GM12878 (cell line): Measurements from ENCODE around the gene KLF11. TPM values are rescaled to one million over a fixed set of nuclear protein-coding genes. Genes with fewer than 3 reads are reported as not detected.

ENCODE experiments used
- ATAC-seq: fragments of 200-7000 bp; cut with Tn5 transposase; 3 replicates; pipeline ENCODE4 v1.9.1; 2020; ENCODE audit warnings: mild to moderate bottlenecking, moderate library complexity
- BruUV-seq: library from RNA; stranded (reverse); fragments of 400-500 nt; replicated peaks from 2 replicates; lab custom pipeline; 2021; lab: Mats Ljungman, UMichigan
- CTCF ChIA-PET: fragments of 300-600 bp; sonication (Branson Sonifier 250); formaldehyde crosslinking; extraction: SDS; loops from one replicate; lab custom pipeline; 2021; ENCODE audit warnings: inconsistent platforms; lab: Yijun Ruan, JAX
- POLR2A ChIA-PET: fragments of 350-600 bp; formaldehyde crosslinking; extraction: SDS; loops from one replicate; lab custom pipeline; 2021; ENCODE audit warnings: inconsistent platforms; lab: Charles Lee
- RAD21 ChIA-PET: fragments of 300-600 bp; sonication (Branson Sonifier 250); formaldehyde crosslinking; loops from one replicate; lab custom pipeline; 2023; ENCODE audit warnings: antibody characterized with exemption; ENCODE audit not compliant: unreplicated experiment; lab: Charles Lee
- SMC1A ChIA-PET: fragments of 300-600 bp; sonication (Branson Sonifier 250); formaldehyde crosslinking; loops from one replicate; lab custom pipeline; 2023; ENCODE audit not compliant: unreplicated experiment, uncharacterized antibody; lab: Charles Lee
- DNase-seq: peaks from one replicate; pipeline ENCODE4 v3.0.0-alpha.2; 2011; ENCODE audit warnings: low read depth, low spot score
- FAIRE-seq: peaks from 3 replicates; lab custom pipeline; 2011; peaks lifted over from hg19 to GRCh38; lab: Jason Lieb, UNC
- H2AFZ ChIP-seq: 2 replicates; pipeline ENCODE4 v1.6.0; 2011; ENCODE audit warnings: low read depth, low read length, control low read depth; ENCODE audit not compliant: control insufficient read depth
- H3K27ac ChIP-seq: 2 replicates; pipeline ENCODE4 v1.5.1; 2011; ENCODE audit warnings: control low read depth; ENCODE audit not compliant: control insufficient read depth, insufficient read depth
- H3K27me3 ChIP-seq, 2 experiments: replicated peaks in 1 of 2; 2 replicates each; pipeline versions ENCODE4 v1.6.0 to v1.6.1; 2011; ENCODE audit warnings: low read length in 1 of 2; ENCODE audit not compliant: control insufficient read depth in 2 of 2, insufficient read depth in 2 of 2
- H3K36me3 ChIP-seq, 2 experiments: 2 replicates each; pipeline ENCODE4 v1.5.1; 2011; ENCODE audit warnings: low read length in 1 of 2; ENCODE audit not compliant: control insufficient read depth in 2 of 2, insufficient read depth in 2 of 2
- H3K4me1 ChIP-seq: 2 replicates; pipeline ENCODE4 v1.6.1; 2011; ENCODE audit warnings: mild to moderate bottlenecking, low read length, moderate library complexity, mixed read lengths; ENCODE audit not compliant: control insufficient read depth, insufficient read depth
- H3K4me2 ChIP-seq: 2 replicates; pipeline ENCODE4 v1.6.0; 2011; ENCODE audit warnings: control low read depth; ENCODE audit not compliant: control insufficient read depth, insufficient read depth
- H3K4me3 ChIP-seq: fragments of 200-600 bp; sonication (generic); 2 replicates; pipeline ENCODE4 v1.5.1; 2016
- H3K79me2 ChIP-seq: 2 replicates; pipeline ENCODE4 v1.6.0; 2011; ENCODE audit warnings: low read length; ENCODE audit not compliant: control insufficient read depth, insufficient read depth
- H3K9ac ChIP-seq: 2 replicates; pipeline ENCODE4 v1.8.0; 2011; ENCODE audit warnings: low read length, control low read depth, mixed read lengths; ENCODE audit not compliant: control insufficient read depth, insufficient read depth
- H3K9me3 ChIP-seq: replicated peaks from 3 replicates; pipeline ENCODE4 v1.5.1; 2011; ENCODE audit warnings: mild to moderate bottlenecking, low read length; ENCODE audit not compliant: control insufficient read depth, insufficient read depth
- H4K20me1 ChIP-seq: 2 replicates; pipeline ENCODE4 v1.6.0; 2011; ENCODE audit not compliant: control insufficient read depth, insufficient read depth
- ATF7 ChIP-seq: fragments of 450-650 bp; IDR thresholded peaks from 2 replicates; pipeline ENCODE4 v1.6.1; 2016; ENCODE audit warnings: low read depth, mild to moderate bottlenecking
- CEBPZ ChIP-seq: fragments of 150-350 bp; IDR thresholded peaks from 2 replicates; pipeline ENCODE4 v1.6.1; 2016; ENCODE audit warnings: low read depth, low read length
- FOXK2 ChIP-seq: fragments of 450-650 bp; IDR thresholded peaks from 2 replicates; pipeline ENCODE4 v1.6.1; 2017; ENCODE audit warnings: mild to moderate bottlenecking, moderate library complexity
- FOXM1 ChIP-seq: IDR thresholded peaks from 2 replicates; pipeline ENCODE4 v1.6.1; 2012; ENCODE audit warnings: low read depth, mild to moderate bottlenecking, inconsistent platforms, low read length, moderate library complexity
- MEF2B ChIP-seq: fragments of 450-650 bp; IDR thresholded peaks from 2 replicates; pipeline ENCODE4 v1.6.1; 2018; ENCODE audit warnings: mild to moderate bottlenecking, moderate library complexity; ENCODE audit not compliant: partially characterized antibody, poor library complexity, severe bottlenecking
- MTA3 ChIP-seq: IDR thresholded peaks from 2 replicates; pipeline ENCODE4 v1.6.1; 2012; ENCODE audit warnings: low read length, inconsistent platforms, borderline replicate concordance
- NR2C2 ChIP-seq: IDR thresholded peaks from 2 replicates; pipeline ENCODE4 v1.6.1; 2011; ENCODE audit warnings: borderline replicate concordance, low read depth; ENCODE audit not compliant: control insufficient read depth, insufficient read length
- POLR2A ChIP-seq: IDR thresholded peaks from 2 replicates; pipeline ENCODE4 v1.6.1; 2011; ENCODE audit warnings: low read depth, mild to moderate bottlenecking, low read length
- RELA ChIP-seq: fragments of 450-650 bp; IDR thresholded peaks from 2 replicates; pipeline ENCODE4 v1.8.0; 2014; ENCODE audit warnings: borderline replicate concordance; ENCODE audit not compliant: partially characterized antibody
- SREBF2 ChIP-seq: IDR thresholded peaks from 2 replicates; pipeline ENCODE4 v1.6.1; 2012; ENCODE audit warnings: mild to moderate bottlenecking, low read length
- TAF1 ChIP-seq: IDR thresholded peaks from 2 replicates; pipeline ENCODE4 v1.6.1; 2011; ENCODE audit warnings: mild to moderate bottlenecking, low read depth, low read length, borderline replicate concordance
- TCF7 ChIP-seq: IDR thresholded peaks from 2 replicates; pipeline ENCODE4 v1.6.1; 2014; ENCODE audit warnings: antibody characterized with exemption, borderline replicate concordance
- ZBTB33 ChIP-seq: fragments of 450-650 bp; IDR thresholded peaks from 2 replicates; pipeline ENCODE4 v1.6.1; 2017; ENCODE audit warnings: mild to moderate bottlenecking
- WGBS: methylation state at CpG from one replicate; pipeline ENCODE4 v1.1.6; 2016; ENCODE audit warnings: low lambda C conversion rate; ENCODE audit not compliant: insufficient replicate concordance, insufficient coverage; ENCODE audit errors: missing lambda C conversion rate; 5-methylcytosine and 5-hydroxymethylcytosine counted together
- in situ Hi-C: fragments of 300-500 bp; cut with MboI; formaldehyde crosslinking; loops from 9 replicates; pipeline ENCODE4 v1.14.3; 2018; ENCODE audit warnings: mixed read lengths
- intact Hi-C: fragments of 100-400 bp; cut with micrococcal nuclease; formaldehyde crosslinking; loops from one replicate; pipeline ENCODE4 v1.14.2; 2022; ENCODE audit not compliant: unreplicated experiment
- polyA plus RNA-seq, 11 experiments: library from polyadenylated mRNA; depleted of rRNA in 4 of 11; unstranded in 6 of 11; stranded (reverse) in 5 of 11; fragments of >200 nt; fragmentation: Nextera tagmentation in 4 of 11; fragmentation: Illumina TruSeq in 1 of 11; extraction: Ambion mirVana in 4 of 11; extraction: Trizol in 1 of 11; gene quantifications; 1 replicate in 1 of 11; 2 replicates in 10 of 11; pipeline versions ENCODE4 v1.2.1 to v1.2.3, GENCODE V29; 2011 to 2016; ENCODE audit warnings: inconsistent platforms in 2 of 11, missing spikeins in 2 of 11, low read depth in 1 of 11
- total RNA-seq, 4 experiments: library from RNA; depleted of rRNA in 3 of 4; stranded (reverse); fragments of >200 nt in 3 of 4; fragmentation: Illumina TruSeq in 1 of 4; extraction: Trizol in 1 of 4; gene quantifications; 2 replicates each; pipeline versions ENCODE4 v1.2.1 to v1.2.3, GENCODE V29; 2013 to 2021
- TF ChIP-seq, protein P1 (sequence below): IDR thresholded peaks from 2 replicates; pipeline ENCODE4 v1.6.1; 2011; ENCODE audit warnings: low read depth, low read length, improper control_type of control experiment, borderline replicate concordance
- TF ChIP-seq, protein P2 (sequence below): fragments of 450-650 bp; IDR thresholded peaks from 2 replicates; pipeline ENCODE4 v1.6.1; 2016; ENCODE audit warnings: mild to moderate bottlenecking, moderate library complexity, borderline replicate concordance

Gene KLF11
- total and polyA plus RNA-seq, 10 of the 15 experiments (the other 5 are each of a cell fraction or from before 2014, with no cell fraction given), result 0.03 to 0.54 (median 0.14) TPM; not detected in 1

DNA sequence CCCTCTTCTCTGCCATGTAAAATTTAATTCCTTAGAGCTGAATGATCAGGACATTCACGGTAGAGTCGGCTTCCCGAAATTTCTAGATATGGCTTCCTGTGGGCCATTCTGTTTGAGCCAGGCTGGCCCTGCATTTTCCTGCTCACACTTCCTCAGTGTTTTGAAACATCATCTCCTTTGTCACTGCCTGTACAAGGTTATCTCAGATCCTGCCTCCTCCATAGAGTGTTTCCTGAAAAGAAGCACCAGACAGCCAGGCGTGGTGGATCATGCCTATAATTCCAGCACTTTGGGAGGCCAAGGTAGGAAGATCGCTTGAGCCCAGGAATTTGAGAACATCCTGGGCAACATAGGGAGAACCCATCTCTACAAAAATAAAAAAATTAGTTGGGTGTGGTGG lies 48.3 kb upstream of the KLF11 start:
- no TSS peak for BruUV-seq
- POLR2A ChIA-PET, result interaction anchor here (0.6 kb wide), 1 partner anchor 661 kb away, joined by 3 read pairs; no protein-coding TSS in a partner anchor
- no peak for TF ChIP-seq TAF1
- TF ChIP-seq, protein P1, sequence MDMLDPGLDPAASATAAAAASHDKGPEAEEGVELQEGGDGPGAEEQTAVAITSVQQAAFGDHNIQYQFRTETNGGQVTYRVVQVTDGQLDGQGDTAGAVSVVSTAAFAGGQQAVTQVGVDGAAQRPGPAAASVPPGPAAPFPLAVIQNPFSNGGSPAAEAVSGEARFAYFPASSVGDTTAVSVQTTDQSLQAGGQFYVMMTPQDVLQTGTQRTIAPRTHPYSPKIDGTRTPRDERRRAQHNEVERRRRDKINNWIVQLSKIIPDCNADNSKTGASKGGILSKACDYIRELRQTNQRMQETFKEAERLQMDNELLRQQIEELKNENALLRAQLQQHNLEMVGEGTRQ, result no peak
- TF ChIP-seq ZBTB33, result no peak
- no peak for TF ChIP-seq RELA
- TF ChIP-seq FOXM1, result no peak
- no peak for TF ChIP-seq FOXK2
- TF ChIP-seq NR2C2, result no peak
- no peak for TF ChIP-seq ATF7
- TF ChIP-seq CEBPZ, result no peak
- TF ChIP-seq, protein P2, sequence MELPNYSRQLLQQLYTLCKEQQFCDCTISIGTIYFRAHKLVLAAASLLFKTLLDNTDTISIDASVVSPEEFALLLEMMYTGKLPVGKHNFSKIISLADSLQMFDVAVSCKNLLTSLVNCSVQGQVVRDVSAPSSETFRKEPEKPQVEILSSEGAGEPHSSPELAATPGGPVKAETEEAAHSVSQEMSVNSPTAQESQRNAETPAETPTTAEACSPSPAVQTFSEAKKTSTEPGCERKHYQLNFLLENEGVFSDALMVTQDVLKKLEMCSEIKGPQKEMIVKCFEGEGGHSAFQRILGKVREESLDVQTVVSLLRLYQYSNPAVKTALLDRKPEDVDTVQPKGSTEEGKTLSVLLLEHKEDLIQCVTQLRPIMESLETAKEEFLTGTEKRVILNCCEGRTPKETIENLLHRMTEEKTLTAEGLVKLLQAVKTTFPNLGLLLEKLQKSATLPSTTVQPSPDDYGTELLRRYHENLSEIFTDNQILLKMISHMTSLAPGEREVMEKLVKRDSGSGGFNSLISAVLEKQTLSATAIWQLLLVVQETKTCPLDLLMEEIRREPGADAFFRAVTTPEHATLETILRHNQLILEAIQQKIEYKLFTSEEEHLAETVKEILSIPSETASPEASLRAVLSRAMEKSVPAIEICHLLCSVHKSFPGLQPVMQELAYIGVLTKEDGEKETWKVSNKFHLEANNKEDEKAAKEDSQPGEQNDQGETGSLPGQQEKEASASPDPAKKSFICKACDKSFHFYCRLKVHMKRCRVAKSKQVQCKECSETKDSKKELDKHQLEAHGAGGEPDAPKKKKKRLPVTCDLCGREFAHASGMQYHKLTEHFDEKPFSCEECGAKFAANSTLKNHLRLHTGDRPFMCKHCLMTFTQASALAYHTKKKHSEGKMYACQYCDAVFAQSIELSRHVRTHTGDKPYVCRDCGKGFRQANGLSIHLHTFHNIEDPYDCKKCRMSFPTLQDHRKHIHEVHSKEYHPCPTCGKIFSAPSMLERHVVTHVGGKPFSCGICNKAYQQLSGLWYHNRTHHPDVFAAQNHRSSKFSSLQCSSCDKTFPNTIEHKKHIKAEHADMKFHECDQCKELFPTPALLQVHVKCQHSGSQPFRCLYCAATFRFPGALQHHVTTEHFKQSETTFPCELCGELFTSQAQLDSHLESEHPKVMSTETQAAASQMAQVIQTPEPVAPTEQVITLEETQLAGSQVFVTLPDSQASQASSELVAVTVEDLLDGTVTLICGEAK, result no peak
- no peak for TF ChIP-seq POLR2A
- TF ChIP-seq MTA3, result no peak
- no peak for TF ChIP-seq TCF7
- TF ChIP-seq MEF2B, result no peak
- no peak for TF ChIP-seq SREBF2

More for the DNA sequence above, 48.3 kb upstream of the KLF11 start:
- RAD21 ChIA-PET, result no interaction called here
- H3K4me2 ChIP-seq, result no peak overlapping the region
- FAIRE-seq, result no peak
- no peaks in the 10 kb centered on the region for H4K20me1 ChIP-seq
- intact Hi-C loops, result no loop called here
- CTCF ChIA-PET, result interaction anchor here (6.4 kb wide), 1 partner anchor 10 kb away, joined by 55 read pairs; no protein-coding TSS in a partner anchor
- H3K9me3 ChIP-seq, result no peaks in the 10 kb centered on the region
- H2AFZ ChIP-seq, result no peak overlapping the region
- WGBS, result 93% methylated on average over 5 of the region's 5 CpGs
- H3K79me2 ChIP-seq, result no peaks in the 10 kb centered on the region
- H3K27ac ChIP-seq, result no peak overlapping the region
- DNase-seq, result no peak
- no peaks in the 10 kb centered on the region for H3K4me1 ChIP-seq
- in situ Hi-C loops, result no loop called here
- no peak overlapping the region for H3K9ac ChIP-seq
- no peak overlapping the region for H3K4me3 ChIP-seq
- no peaks in the 10 kb centered on the region for H3K36me3 ChIP-seq
- ATAC-seq, result no peak
- no peaks in the 10 kb centered on the region for H3K27me3 ChIP-seq
- SMC1A ChIA-PET, result interaction anchor here (1.0 kb wide), 1 partner anchor 11 kb away, joined by 3 read pairs; no protein-coding TSS in a partner anchor
